GM23338 (cell line): ENCODE data around the gene IGSF21. TPM values are rescaled to one million over a fixed set of nuclear protein-coding genes. Genes with fewer than 3 reads are reported as not detected.

ENCODE experiments used
- ATAC-seq: fragments of 200-7000 bp; cut with Tn5 transposase; 3 replicates; pipeline ENCODE4 v1.9.1; 2020
- DNase-seq: peaks from one replicate; pipeline ENCODE4 v3.0.0-alpha.2; 2015; ENCODE audit warnings: low spot score
- H2AFZ ChIP-seq: fragments of 200-600 bp; sonication (generic); 2 replicates; pipeline ENCODE4 v1.8.0; 2016; ENCODE audit warnings: antibody characterized with exemption, mild to moderate bottlenecking, moderate library complexity
- H3F3A ChIP-seq: fragments of 200-600 bp; sonication (generic); replicated peaks from 2 replicates; pipeline ENCODE4 v1.8.0; 2017; ENCODE audit warnings: antibody characterized with exemption, mixed run types, low read depth
- H3K27ac ChIP-seq: fragments of 200-600 bp; sonication (generic); 2 replicates; pipeline ENCODE4 v1.6.1; 2016; ENCODE audit warnings: low read depth
- H3K27me3 ChIP-seq: fragments of 200-600 bp; sonication (generic); 2 replicates; pipeline ENCODE4 v1.8.0; 2016; ENCODE audit warnings: mild to moderate bottlenecking, mixed run types, moderate library complexity; ENCODE audit not compliant: insufficient read depth
- H3K36me3 ChIP-seq: fragments of 200-600 bp; sonication (generic); 2 replicates; pipeline ENCODE4 v1.8.0; 2016; ENCODE audit warnings: mild to moderate bottlenecking; ENCODE audit not compliant: insufficient read depth
- H3K4me1 ChIP-seq: fragments of 200-600 bp; sonication (generic); 2 replicates; pipeline ENCODE4 v1.8.0; 2016; ENCODE audit warnings: mild to moderate bottlenecking, moderate library complexity; ENCODE audit not compliant: insufficient read depth
- H3K4me2 ChIP-seq: fragments of 200-600 bp; sonication (generic); 2 replicates; pipeline ENCODE4 v1.7.1; 2017; ENCODE audit warnings: mixed run types
- H3K4me3 ChIP-seq: fragments of 200-600 bp; sonication (generic); 2 replicates; pipeline ENCODE4 v1.6.1; 2016; ENCODE audit warnings: mixed run types
- H3K79me2 ChIP-seq: fragments of 200-600 bp; sonication (generic); replicated peaks from 2 replicates; pipeline ENCODE4 v1.8.0; 2017; ENCODE audit warnings: mild to moderate bottlenecking; ENCODE audit not compliant: insufficient read depth
- H3K9me2 ChIP-seq: fragments of 200-600 bp; sonication (generic); 2 replicates; pipeline ENCODE4 v1.8.0; 2017; ENCODE audit not compliant: insufficient read depth
- H4K20me1 ChIP-seq: fragments of 200-600 bp; sonication (generic); replicated peaks from 2 replicates; pipeline ENCODE4 v1.8.0; 2017; ENCODE audit warnings: mild to moderate bottlenecking; ENCODE audit not compliant: insufficient read depth
- H3K27ac Mint-ChIP-seq: 2 replicates; pipeline ENCODE4 v1.8.0; 2020; ENCODE audit warnings: inconsistent platforms, mild to moderate bottlenecking, moderate library complexity, mixed read lengths
- H3K27me3 Mint-ChIP-seq: 3 replicates; pipeline ENCODE4 v1.8.0; 2022; ENCODE audit warnings: low read depth, mild to moderate bottlenecking, moderate library complexity, mixed read lengths, inconsistent platforms; ENCODE audit not compliant: insufficient read depth, poor library complexity
- H3K36me3 Mint-ChIP-seq: 3 replicates; pipeline ENCODE4 v1.8.0; 2021; ENCODE audit warnings: low read depth, mild to moderate bottlenecking, inconsistent platforms, moderate library complexity, mixed read lengths
- H3K4me1 Mint-ChIP-seq: 3 replicates; pipeline ENCODE4 v1.8.0; 2020; ENCODE audit warnings: mild to moderate bottlenecking, inconsistent platforms, mixed read lengths
- H3K4me3 Mint-ChIP-seq: 3 replicates; pipeline ENCODE4 v1.8.0; 2021; ENCODE audit warnings: moderate library complexity, mild to moderate bottlenecking, inconsistent platforms, mixed read lengths
- H3K9me3 Mint-ChIP-seq: 3 replicates; pipeline ENCODE4 v1.8.0; 2020; ENCODE audit warnings: moderate library complexity, mild to moderate bottlenecking, inconsistent platforms, mixed read lengths
- EZH2 ChIP-seq: fragments of 200-600 bp; sonication (generic); IDR thresholded peaks from one replicate; pipeline ENCODE4 v1.8.0; 2017; ENCODE audit warnings: antibody characterized with exemption, mild to moderate bottlenecking, low read depth; ENCODE audit not compliant: unreplicated experiment
- EZH2phosphoT487 ChIP-seq: fragments of 200-600 bp; sonication (generic); IDR thresholded peaks from one replicate; pipeline ENCODE4 v1.8.1; 2018; ENCODE audit warnings: antibody characterized with exemption; ENCODE audit not compliant: unreplicated experiment
- NANOG ChIP-seq: IDR thresholded peaks from 2 replicates; pipeline ENCODE4 v1.6.1; 2016; ENCODE audit warnings: antibody characterized with exemption, borderline replicate concordance
- REST ChIP-seq: IDR thresholded peaks from one replicate; pipeline ENCODE4 v1.6.1; 2018; ENCODE audit warnings: antibody characterized with exemption; ENCODE audit not compliant: unreplicated experiment
- STAT1 ChIP-seq: IDR thresholded peaks from one replicate; pipeline ENCODE4 v1.6.1; 2016; ENCODE audit warnings: antibody characterized with exemption; ENCODE audit not compliant: unreplicated experiment
- ZNF462 ChIP-seq: fragments of 250-450 bp; sonication (Bioruptor Pico); IDR thresholded peaks from 2 replicates; pipeline ENCODE4 v1.5.0; 2020; ENCODE audit warnings: mild to moderate bottlenecking, moderate library complexity
- polyA plus RNA-seq: library from polyadenylated mRNA; unstranded; fragments of >200 nt; fragmentation: Nextera tagmentation; extraction: Ambion mirVana; gene quantifications from 2 replicates; pipeline ENCODE4 v1.2.1, GENCODE V29; 2016
- total RNA-seq: library from RNA; depleted of rRNA; stranded (reverse); fragments of >200 nt; shearing (Covaris generic); gene quantifications from 2 replicates; pipeline ENCODE4 v1.2.3, GENCODE V29; 2014

The IGSF21 gene
- total and polyA plus RNA-seq, 2 experiments from 2014 or later: 15.6 to 15.7 TPM

GRCh38 chr1:18062185-18062584 lies 45.4 kb upstream of the IGSF21 start:
- H3K27me3 Mint-ChIP-seq: peaks cover 4% of the 10 kb centered on the region
- no peaks in the 10 kb centered on the region; the same call in 1 of the 3 replicates for H3K9me3 Mint-ChIP-seq
- Histone ChIP-seq H3F3A (no peaks in the 10 kb centered on the region), H4K20me1 (peaks cover 3% of the 10 kb centered on the region), H2AFZ (no peak overlapping the region), H3K36me3 (no peaks in the 10 kb centered on the region), H3K27me3 (0 out of 2 replicates have a peak, but pooled peaks cover 3% of the 10 kb centered on the region), H3K4me1 (no peaks in the 10 kb centered on the region), H3K4me2 (no peak overlapping the region), H3K79me2 (no peaks in the 10 kb centered on the region), H3K27ac (no peak overlapping the region), H3K9me2 (0 out of 2 replicates have a peak, but pooled peaks cover 9% of the 10 kb centered on the region), H3K4me3 (no peak overlapping the region)
- TF ChIP-seq EZH2 (no peak), REST (peak; percentile 89)
- DNase-seq (peak; percentile 56), ATAC-seq (peak; percentile 39; the same call in 1 of the 3 replicates)
- no peak overlapping the region for H3K27ac Mint-ChIP-seq
- H3K4me1 Mint-ChIP-seq: no peaks in the 10 kb centered on the region
- no peaks in the 10 kb centered on the region for H3K36me3 Mint-ChIP-seq
- H3K4me3 Mint-ChIP-seq: no peak overlapping the region

DNA sequence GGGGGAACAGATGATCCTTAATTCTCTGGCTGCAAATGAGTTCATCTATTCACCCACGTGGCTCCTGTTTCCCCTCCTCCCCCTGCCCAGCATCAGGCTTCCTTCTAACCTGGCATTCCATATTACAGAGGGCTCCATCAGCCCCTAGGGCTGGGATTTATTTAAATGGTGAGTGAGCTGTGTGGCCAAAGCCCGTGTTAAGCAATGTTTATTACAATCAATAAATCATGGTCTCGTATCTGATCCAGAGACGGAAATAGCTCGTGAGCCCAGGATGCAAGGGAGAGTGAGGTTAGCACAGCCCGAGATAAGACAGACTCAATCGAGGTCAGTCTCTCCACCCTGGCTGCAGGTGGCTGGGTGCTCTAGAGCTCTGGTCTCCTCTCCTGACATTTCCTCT lies 43.1 kb upstream of the IGSF21 start:
- H3K4me3 Mint-ChIP-seq: no peak overlapping the region
- H3K9me2 ChIP-seq: 0 out of 2 replicates have a peak, but pooled peaks cover 9% of the 10 kb centered on the region
- H3K27ac Mint-ChIP-seq: no peak overlapping the region
- peaks cover 3% of the 10 kb centered on the region for H4K20me1 ChIP-seq
- no peaks in the 10 kb centered on the region for H3K4me1 Mint-ChIP-seq
- H3F3A ChIP-seq: no peaks in the 10 kb centered on the region
- no peaks in the 10 kb centered on the region for H3K79me2 ChIP-seq
- no peak overlapping the region for H3K4me3 ChIP-seq
- H3K27me3 Mint-ChIP-seq: peaks cover 3% of the 10 kb centered on the region
- no peak overlapping the region for H3K4me2 ChIP-seq
- 0 out of 2 replicates have a peak, but pooled peaks cover 3% of the 10 kb centered on the region for H3K27me3 ChIP-seq
- H3K36me3 Mint-ChIP-seq: no peaks in the 10 kb centered on the region
- ATAC-seq: no peak
- H3K4me1 ChIP-seq: no peaks in the 10 kb centered on the region
- H2AFZ ChIP-seq: no peak overlapping the region
- no peak overlapping the region for H3K27ac ChIP-seq
- H3K36me3 ChIP-seq: no peaks in the 10 kb centered on the region
- DNase-seq: no peak
- no peaks in the 10 kb centered on the region; the same call in 1 of the 3 replicates for H3K9me3 Mint-ChIP-seq
- no peak for TF ChIP-seq STAT1
- no peak for TF ChIP-seq ZNF462
- TF ChIP-seq REST: no peak
- no peak for TF ChIP-seq NANOG
- TF ChIP-seq EZH2phosphoT487: no peak
- TF ChIP-seq EZH2: no peak
